Measurements from ENCODE around the gene OTX2. TPM values are rescaled to one million over a fixed set of nuclear protein-coding genes. Genes with fewer than 3 reads are reported as not detected.

The OTX2 gene
- total RNA-seq, 2 experiments from 2014 or later, result not detected

DNA sequence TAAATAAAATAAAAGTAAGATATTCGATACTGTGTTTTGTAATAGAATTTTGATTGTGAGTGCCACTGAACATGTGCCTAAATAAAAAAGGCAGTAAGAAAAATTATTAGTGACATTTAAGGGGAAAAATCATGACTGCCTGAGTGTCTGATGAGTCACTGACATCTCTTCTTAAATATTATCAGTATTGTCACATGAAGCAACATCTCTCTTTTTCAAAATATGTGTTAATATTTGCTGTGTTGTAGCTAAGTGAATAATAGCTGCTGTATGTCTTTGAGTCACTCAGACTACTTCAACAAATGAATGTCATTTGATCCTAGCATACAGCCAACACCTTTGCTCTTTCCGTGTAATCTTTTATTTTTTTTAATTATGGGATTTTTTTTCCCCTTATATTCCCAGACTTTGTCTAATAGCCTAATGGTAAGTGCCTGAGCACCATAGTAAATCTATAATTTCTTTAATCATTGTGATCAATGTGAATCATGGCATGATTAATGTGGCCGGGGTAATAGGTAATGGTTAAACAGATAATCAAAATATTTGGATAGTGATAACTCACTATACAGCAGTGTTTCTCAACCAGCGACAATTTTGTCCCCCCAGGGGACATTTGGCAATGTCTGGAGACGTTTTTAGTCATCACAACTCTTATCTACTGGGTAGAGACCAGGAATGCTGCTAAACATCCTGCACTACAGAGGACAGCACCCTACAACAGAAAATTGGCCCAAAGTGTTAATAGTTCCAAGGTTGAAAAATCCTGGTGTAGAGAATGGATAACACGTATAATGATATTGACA, 11.7 kb upstream of the OTX2 start:
- H3K4me1 Mint-ChIP-seq (ENCODE audit: low read depth), result peaks cover under 1% of the 10 kb centered on the region
- no peak overlapping the region for H3K27ac Mint-ChIP-seq
- ChIA-PET POLR2A (no interaction called here), CTCF (no interaction called here)
- no peaks in the 10 kb centered on the region for H3K9me3 Mint-ChIP-seq (ENCODE audit: insufficient read depth)
- no peak for DNase-seq
- no peak overlapping the region for H3K4me3 Mint-ChIP-seq
- H3K27me3 Mint-ChIP-seq (ENCODE audit: low read depth), result peaks cover 24% of the 10 kb centered on the region
- no peak for ATAC-seq
- H3K36me3 Mint-ChIP-seq (ENCODE audit: low read depth), result no peaks in the 10 kb centered on the region

DNA sequence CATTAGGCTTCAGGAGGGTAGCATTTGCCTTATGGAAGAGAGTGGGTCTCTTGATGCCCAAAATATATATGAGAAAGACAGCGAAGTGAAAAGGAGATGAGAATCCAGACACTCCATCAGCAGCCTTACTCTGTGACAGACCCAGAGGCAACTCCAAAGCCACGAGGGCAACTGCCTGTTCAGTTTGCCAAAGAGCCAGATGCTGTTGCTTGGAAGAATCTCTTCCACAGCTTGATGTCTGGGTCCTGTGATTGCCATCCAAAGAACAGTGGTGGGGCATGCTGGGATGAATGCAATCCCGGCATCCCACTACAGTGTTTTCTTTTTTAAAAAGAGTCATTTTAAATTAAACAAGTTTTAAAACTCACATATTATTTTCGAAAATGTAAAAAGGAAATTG, 10.9 kb upstream of the OTX2 start:
- ATAC-seq, result no peak
- CTCF ChIA-PET, result no interaction called here
- peaks cover 30% of the 10 kb centered on the region for H3K27me3 Mint-ChIP-seq (ENCODE audit: low read depth)

DNA sequence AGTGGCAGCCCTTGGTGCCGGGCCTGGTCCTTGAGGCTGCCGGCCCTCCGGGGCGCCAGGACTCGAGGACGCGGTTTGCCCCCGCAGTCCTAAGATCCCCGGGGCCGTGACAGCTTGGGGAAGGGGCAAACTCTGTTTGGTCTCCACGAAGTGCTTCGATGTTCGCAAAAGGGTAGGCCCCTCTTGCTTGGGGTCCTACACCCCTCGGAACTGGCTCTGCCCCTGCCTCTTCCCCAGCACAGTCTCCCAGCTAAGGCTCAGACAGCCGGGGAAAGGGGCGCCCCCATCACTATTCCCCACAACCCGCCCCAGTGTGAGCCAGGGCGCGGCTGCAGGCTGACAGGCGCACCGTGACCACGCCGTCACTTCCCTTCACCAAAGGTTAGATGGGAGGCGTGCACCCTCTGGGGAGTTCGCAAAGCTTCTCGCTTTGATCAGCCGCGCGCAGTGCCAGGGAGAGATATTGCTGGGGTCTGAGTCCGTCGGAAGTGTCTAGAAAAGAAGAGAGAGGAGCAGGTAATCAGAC, 7.2 kb upstream of the OTX2 start:
- Mint-ChIP-seq H3K36me3 (ENCODE audit: low read depth) (no peaks in the 10 kb centered on the region), H3K27me3 (ENCODE audit: low read depth) (peaks cover 54% of the 10 kb centered on the region), H3K4me1 (ENCODE audit: low read depth) (peaks cover 3% of the 10 kb centered on the region), H3K4me3 (no peak overlapping the region), H3K27ac (no peak overlapping the region), H3K9me3 (ENCODE audit: insufficient read depth) (no peaks in the 10 kb centered on the region)
- no peak for DNase-seq
- ChIA-PET POLR2A (no interaction called here), CTCF (no interaction called here)
- ATAC-seq, result no peak

More for the DNA sequence above, 10.9 kb upstream of the OTX2 start:
- Mint-ChIP-seq H3K36me3 (ENCODE audit: low read depth) (no peaks in the 10 kb centered on the region), H3K27ac (no peak overlapping the region), H3K9me3 (ENCODE audit: insufficient read depth) (no peaks in the 10 kb centered on the region), H3K4me1 (ENCODE audit: low read depth) (peaks cover 3% of the 10 kb centered on the region), H3K4me3 (no peak overlapping the region)
- POLR2A ChIA-PET, result no interaction called here
- no peak for DNase-seq

DNA sequence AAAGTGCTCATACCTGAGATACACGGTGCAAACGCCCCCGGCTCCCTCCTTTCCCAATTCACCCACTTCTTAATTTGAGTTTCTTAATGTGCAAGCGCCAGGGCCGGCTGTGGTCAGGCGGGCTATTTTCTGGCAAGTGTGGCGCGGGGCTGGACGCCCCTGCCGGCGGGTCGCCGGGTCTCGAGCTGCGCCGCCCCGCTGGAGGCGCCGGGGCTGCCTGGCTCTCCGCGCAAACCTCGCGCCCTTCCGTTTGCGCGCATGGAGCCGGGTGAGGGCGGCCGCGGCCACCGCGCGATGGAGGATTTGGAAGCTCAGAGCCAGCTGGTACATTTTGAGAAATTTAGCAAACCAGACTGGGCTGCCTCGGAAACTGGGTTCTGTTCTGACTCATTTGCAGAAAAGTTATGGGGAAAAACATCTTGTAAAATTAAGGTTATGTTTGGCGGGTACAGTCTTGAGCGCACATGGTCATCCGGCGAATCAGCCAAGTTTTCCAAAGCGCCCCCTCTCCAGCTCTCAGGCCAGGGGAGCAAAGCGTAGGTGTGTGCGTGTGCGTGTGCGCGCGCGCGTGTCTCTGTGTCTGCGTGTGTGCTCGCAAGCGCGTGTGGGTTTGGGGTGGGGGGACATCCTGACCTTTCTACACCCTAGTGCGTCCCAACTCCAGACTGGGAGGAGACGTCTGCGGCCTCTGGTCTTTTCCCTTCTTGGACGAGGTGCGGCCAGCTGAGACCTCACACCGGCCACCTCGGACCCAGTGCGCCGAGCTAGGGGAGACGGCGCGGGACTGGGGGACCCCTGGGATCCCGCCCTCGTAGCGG, 6.5 kb upstream of the OTX2 start:
- no peak overlapping the region for H3K4me3 Mint-ChIP-seq
- POLR2A ChIA-PET, result no interaction called here
- no peak for DNase-seq
- peaks cover 3% of the 10 kb centered on the region for H3K4me1 Mint-ChIP-seq (ENCODE audit: low read depth)
- no peaks in the 10 kb centered on the region for H3K36me3 Mint-ChIP-seq (ENCODE audit: low read depth)
- ATAC-seq, result no peak
- no peaks in the 10 kb centered on the region for H3K9me3 Mint-ChIP-seq (ENCODE audit: insufficient read depth)
- H3K27ac Mint-ChIP-seq, result no peak overlapping the region
- CTCF ChIA-PET, result no interaction called here
- peaks cover 58% of the 10 kb centered on the region for H3K27me3 Mint-ChIP-seq (ENCODE audit: low read depth)

DNA sequence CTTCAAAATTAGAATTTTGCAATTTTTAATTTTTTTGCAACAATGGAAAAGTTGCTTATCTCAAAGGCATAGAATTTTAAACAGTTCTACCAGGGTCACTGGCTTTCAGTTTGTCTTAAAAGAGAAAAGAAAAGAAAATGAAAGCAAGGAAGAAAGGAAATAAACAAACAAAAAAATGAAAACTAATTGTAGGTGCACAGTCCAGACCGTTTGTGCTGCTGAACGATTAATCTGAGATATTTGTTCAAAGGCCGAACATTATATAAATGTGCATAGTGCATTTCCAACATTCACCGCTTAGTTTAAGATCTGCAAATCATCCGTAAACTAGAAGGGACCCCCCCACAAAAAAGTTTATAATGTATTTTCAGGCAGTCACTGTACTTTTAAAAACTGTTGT, 5.5 kb upstream of the OTX2 start:
- Mint-ChIP-seq H3K27ac (no peak overlapping the region), H3K4me3 (no peak overlapping the region), H3K9me3 (ENCODE audit: insufficient read depth) (peaks cover 3% of the 10 kb centered on the region), H3K27me3 (ENCODE audit: low read depth) (peaks cover 60% of the 10 kb centered on the region), H3K4me1 (ENCODE audit: low read depth) (peaks cover 3% of the 10 kb centered on the region), H3K36me3 (ENCODE audit: low read depth) (peaks cover 5% of the 10 kb centered on the region)
- no peak for DNase-seq
- ATAC-seq, result no peak
- POLR2A ChIA-PET, result no interaction called here
- CTCF ChIA-PET, result no interaction called here

DNA sequence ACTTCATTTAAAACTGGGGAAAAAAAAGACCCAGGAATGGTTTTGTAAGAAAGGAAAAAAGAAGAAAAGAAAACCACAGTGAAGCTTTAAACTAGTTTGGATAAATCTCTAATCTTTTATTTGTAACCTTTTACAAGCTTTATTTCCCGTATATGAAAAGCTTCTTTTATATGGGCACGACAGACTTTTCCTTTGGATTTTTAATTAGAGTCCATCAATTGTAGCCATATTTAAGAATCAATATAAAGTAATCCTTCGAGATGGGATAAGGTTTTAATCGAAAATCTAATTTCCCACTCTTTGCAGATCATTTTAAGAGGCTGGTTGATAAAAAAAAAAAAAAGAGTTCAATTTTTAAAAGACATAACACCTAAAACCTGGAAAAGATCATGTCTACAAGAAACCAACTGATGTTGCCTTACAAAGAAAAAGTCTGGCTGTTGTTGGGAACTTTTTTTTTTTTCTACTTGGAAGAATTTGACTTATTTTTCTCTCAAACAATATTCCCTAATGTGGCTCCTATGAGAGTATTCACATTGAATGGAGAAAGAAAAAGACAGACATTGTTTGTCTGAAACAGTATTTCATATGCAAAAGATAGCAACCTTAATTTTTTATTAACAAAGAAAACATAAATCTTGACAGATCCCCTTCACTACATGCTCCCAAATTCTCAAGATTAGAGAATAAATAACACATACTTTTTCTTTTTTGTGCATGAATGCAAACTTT, 4.9 kb upstream of the OTX2 start:
- DNase-seq (no peak), ATAC-seq (no peak)
- CTCF ChIA-PET, result no interaction called here
- H3K4me3 Mint-ChIP-seq, result no peak overlapping the region
- peaks cover 3% of the 10 kb centered on the region for H3K4me1 Mint-ChIP-seq (ENCODE audit: low read depth)
- peaks cover 3% of the 10 kb centered on the region for H3K9me3 Mint-ChIP-seq (ENCODE audit: insufficient read depth)
- H3K27me3 Mint-ChIP-seq (ENCODE audit: low read depth), result peaks cover 65% of the 10 kb centered on the region
- peaks cover 5% of the 10 kb centered on the region for H3K36me3 Mint-ChIP-seq (ENCODE audit: low read depth)
- POLR2A ChIA-PET, result no interaction called here
- no peak overlapping the region for H3K27ac Mint-ChIP-seq

DNA sequence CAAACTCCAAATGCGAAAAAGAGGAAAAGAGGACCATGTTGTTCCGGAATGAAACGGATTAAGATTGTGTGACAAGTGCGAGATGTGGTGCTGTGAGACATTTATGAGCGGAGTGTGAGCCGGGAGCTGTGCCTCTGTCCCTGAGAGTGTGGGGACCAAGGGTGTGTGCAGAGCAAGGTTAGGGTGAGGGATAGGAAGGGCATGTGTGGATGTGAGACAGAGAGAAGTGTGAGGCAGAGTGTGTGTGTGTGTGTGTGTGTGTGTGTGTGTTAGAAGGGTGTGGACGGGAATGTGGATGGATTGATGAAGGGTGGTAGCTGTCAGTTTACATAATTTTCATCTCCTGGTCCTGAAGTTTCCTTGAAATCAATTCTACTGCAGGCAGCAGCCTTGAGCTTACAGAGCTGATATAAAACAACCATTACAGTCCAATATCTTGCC, 4.3 kb upstream of the OTX2 start:
- ChIA-PET CTCF (no interaction called here), POLR2A (no interaction called here)
- Mint-ChIP-seq H3K27me3 (ENCODE audit: low read depth) (peaks cover 69% of the 10 kb centered on the region), H3K4me3 (no peak overlapping the region), H3K4me1 (ENCODE audit: low read depth) (peaks cover 3% of the 10 kb centered on the region), H3K36me3 (ENCODE audit: low read depth) (peaks cover 11% of the 10 kb centered on the region), H3K9me3 (ENCODE audit: insufficient read depth) (peaks cover 8% of the 10 kb centered on the region), H3K27ac (no peak overlapping the region)
- DNase-seq, result no peak
- ATAC-seq, result no peak

DNA sequence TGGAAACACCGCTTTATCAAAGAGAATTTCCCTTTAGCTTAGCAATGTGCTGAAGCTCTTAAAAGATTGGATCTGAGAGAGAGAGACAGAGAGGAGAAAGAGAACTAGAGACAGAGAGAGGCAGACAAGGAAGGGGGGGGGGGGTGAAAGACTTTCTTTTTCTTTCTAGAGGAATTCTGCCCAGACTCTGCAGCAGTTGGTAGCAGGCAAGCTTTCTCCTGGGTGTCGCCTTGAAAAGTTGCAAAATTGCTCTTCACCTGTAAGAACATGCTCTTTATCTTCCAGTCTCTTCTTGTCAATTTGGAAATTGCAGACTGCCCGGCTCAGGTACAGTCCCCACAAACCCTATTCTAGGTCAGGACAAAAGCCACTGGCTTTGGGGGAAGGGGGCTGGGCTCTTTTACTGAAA, 2.9 kb upstream of the OTX2 start:
- peaks cover 5% of the 10 kb centered on the region for H3K4me1 Mint-ChIP-seq (ENCODE audit: low read depth)
- CTCF ChIA-PET, result no interaction called here
- ATAC-seq, result no peak
- no peak overlapping the region for H3K27ac Mint-ChIP-seq
- no peak for DNase-seq
- POLR2A ChIA-PET, result no interaction called here
- H3K4me3 Mint-ChIP-seq, result no peak overlapping the region
- H3K9me3 Mint-ChIP-seq (ENCODE audit: insufficient read depth), result peaks cover 10% of the 10 kb centered on the region
- peaks cover 70% of the 10 kb centered on the region for H3K27me3 Mint-ChIP-seq (ENCODE audit: low read depth)
- H3K36me3 Mint-ChIP-seq (ENCODE audit: low read depth), result peaks cover 20% of the 10 kb centered on the region

DNA sequence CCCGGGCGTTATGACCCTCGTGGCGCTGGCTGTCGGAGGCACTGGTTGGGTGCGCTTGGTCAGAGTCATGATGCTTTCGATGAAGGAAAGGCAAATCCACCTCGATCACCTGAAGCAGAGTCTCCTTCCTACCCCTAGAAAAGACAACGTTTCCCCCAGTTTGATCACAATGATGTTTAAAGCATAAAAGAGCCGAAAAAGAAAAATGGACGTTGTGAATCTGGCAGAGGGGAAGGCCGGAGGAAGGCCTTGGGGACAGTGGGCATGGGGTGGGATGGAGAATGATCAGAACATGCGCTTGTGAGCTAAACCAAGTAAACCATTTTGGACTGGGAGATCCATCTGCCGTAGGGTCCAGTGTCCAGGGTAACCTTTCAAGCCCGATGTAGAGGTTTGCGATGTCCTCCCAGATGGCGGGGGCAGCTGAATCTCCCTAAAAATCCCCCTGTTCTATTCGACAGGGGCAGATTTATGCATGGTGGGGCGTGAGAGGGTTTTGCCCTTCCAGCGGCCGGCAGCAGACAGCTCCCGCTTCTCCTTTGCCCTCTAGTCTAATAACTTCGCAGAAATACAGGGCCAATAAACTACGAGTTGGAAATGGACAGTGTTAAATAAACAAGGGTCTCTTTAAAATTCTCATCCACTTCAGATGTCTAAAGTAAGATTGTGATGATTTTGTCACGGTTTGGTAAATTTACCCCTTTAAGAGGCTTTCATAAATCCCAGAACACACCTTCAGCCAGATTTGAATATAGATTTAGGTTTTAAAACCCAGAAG, 2.3 kb upstream of the OTX2 start:
- Mint-ChIP-seq H3K4me3 (no peak overlapping the region), H3K4me1 (ENCODE audit: low read depth) (peaks cover 7% of the 10 kb centered on the region), H3K36me3 (ENCODE audit: low read depth) (peaks cover 22% of the 10 kb centered on the region), H3K9me3 (ENCODE audit: insufficient read depth) (peaks cover 13% of the 10 kb centered on the region), H3K27me3 (ENCODE audit: low read depth) (peaks cover 68% of the 10 kb centered on the region), H3K27ac (peak overlapping the region; percentile 7)
- ChIA-PET CTCF (no interaction called here), POLR2A (no interaction called here)
- DNase-seq (no peak), ATAC-seq (no peak)

DNA sequence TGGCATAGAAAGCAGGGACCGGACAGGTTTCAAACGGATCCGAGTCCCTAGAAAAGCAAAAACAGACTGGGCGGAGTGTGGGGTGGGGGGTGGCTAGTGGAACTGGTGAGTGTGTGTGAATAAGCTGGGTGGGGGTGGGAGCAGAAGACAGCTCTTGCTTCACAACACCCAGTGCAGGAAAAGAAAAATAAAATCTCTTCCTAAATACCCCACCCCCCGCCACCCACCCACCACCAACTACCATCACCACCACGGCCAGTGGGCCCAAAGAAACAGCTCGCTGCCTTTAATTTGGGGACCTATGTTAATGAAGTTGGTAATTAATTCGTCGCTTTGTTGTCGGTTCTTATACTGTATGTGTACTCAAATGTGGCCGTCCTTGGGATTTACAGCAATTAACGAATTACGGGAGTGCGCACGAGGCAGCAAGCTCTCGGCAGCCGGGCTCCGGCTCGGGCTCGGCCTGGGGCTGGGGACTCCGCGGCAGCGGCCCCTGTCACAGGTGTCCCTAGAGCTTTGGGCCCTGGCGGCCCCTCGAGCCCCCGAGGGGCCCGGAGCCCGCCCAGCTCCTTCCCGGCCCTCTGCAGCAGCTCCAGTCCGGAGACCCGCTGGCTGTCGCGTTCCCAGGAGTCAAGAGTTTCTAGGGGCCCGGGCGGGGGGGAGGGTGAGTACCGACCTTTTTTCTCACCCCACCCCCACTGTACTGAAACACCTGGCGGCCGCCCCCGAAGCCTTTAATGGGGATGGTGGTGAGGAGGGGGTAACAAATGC, 1.5 kb upstream of the OTX2 start:
- H3K36me3 Mint-ChIP-seq (ENCODE audit: low read depth), result peaks cover 26% of the 10 kb centered on the region
- H3K4me1 Mint-ChIP-seq (ENCODE audit: low read depth), result peaks cover 4% of the 10 kb centered on the region
- peaks cover 71% of the 10 kb centered on the region for H3K27me3 Mint-ChIP-seq (ENCODE audit: low read depth)
- ChIA-PET POLR2A (no interaction called here), CTCF (no interaction called here)
- no peak overlapping the region for H3K4me3 Mint-ChIP-seq
- H3K27ac Mint-ChIP-seq, result no peak overlapping the region
- DNase-seq (no peak), ATAC-seq (no peak)
- peaks cover 13% of the 10 kb centered on the region for H3K9me3 Mint-ChIP-seq (ENCODE audit: insufficient read depth)
